Glutamatergic neuron (in vitro differentiated cells): ENCODE measurements around the gene MYL6. TPM values are rescaled to one million over a fixed set of nuclear protein-coding genes. Genes with fewer than 3 reads are reported as not detected.

Source experiments
- DNase-seq: peaks from one replicate; pipeline ENCODE4 v3.0.0; 2022
- H3K27ac Mint-ChIP-seq: one replicate; pipeline ENCODE4 v1.8.0; 2020; ENCODE audit warnings: mild to moderate bottlenecking, mixed read lengths, inconsistent platforms; ENCODE audit not compliant: unreplicated experiment
- H3K27me3 Mint-ChIP-seq: one replicate; pipeline ENCODE4 v1.8.0; 2020; ENCODE audit warnings: mild to moderate bottlenecking, moderate library complexity, mixed read lengths, inconsistent platforms; ENCODE audit not compliant: unreplicated experiment
- H3K36me3 Mint-ChIP-seq: one replicate; pipeline ENCODE4 v1.8.0; 2020; ENCODE audit warnings: mild to moderate bottlenecking, mixed read lengths, inconsistent platforms; ENCODE audit not compliant: unreplicated experiment
- H3K4me1 Mint-ChIP-seq: one replicate; pipeline ENCODE4 v1.8.0; 2020; ENCODE audit warnings: mild to moderate bottlenecking, low read depth, mixed read lengths, inconsistent platforms; ENCODE audit not compliant: unreplicated experiment
- H3K4me3 Mint-ChIP-seq: one replicate; pipeline ENCODE4 v1.8.0; 2020; ENCODE audit warnings: mild to moderate bottlenecking, mixed read lengths, inconsistent platforms; ENCODE audit not compliant: unreplicated experiment
- H3K9me3 Mint-ChIP-seq: one replicate; pipeline ENCODE4 v1.8.0; 2020; ENCODE audit warnings: mild to moderate bottlenecking, moderate library complexity, mixed read lengths, inconsistent platforms; ENCODE audit not compliant: unreplicated experiment
- CTCF ChIP-seq: fragments of 200-600 bp; sonication (generic); IDR thresholded peaks from one replicate; pipeline ENCODE4 v1.5.0; 2021; ENCODE audit not compliant: partially characterized antibody, unreplicated experiment
- total RNA-seq: library from RNA; stranded (reverse); fragmentation: NEBNext Ultra II Directional; extraction: Animal tissue kit (Norgen Biotek cat#: 25700); gene quantifications from one replicate; pipeline ENCODE4 v1.2.1, GENCODE V29; 2021; ENCODE audit not compliant: unreplicated experiment

MYL6 gene
- total RNA-seq, 1 donor from 2014 or later = 2,223 TPM

- no peak for DNase-seq
- Mint-ChIP-seq H3K4me3 (peak overlapping the region; percentile 95), H3K27ac (peak overlapping the region; percentile 60), H3K27me3 (peaks cover 41% of the 10 kb centered on the region), H3K4me1 (peaks cover 20% of the 10 kb centered on the region), H3K36me3 (peaks cover 5% of the 10 kb centered on the region), H3K9me3 (peaks cover 27% of the 10 kb centered on the region)
- TF ChIP-seq CTCF = no peak
These were observed 2.1 kb downstream of the MYL6 start for GRCh38 chr12:56160193-56160763.

DNA sequence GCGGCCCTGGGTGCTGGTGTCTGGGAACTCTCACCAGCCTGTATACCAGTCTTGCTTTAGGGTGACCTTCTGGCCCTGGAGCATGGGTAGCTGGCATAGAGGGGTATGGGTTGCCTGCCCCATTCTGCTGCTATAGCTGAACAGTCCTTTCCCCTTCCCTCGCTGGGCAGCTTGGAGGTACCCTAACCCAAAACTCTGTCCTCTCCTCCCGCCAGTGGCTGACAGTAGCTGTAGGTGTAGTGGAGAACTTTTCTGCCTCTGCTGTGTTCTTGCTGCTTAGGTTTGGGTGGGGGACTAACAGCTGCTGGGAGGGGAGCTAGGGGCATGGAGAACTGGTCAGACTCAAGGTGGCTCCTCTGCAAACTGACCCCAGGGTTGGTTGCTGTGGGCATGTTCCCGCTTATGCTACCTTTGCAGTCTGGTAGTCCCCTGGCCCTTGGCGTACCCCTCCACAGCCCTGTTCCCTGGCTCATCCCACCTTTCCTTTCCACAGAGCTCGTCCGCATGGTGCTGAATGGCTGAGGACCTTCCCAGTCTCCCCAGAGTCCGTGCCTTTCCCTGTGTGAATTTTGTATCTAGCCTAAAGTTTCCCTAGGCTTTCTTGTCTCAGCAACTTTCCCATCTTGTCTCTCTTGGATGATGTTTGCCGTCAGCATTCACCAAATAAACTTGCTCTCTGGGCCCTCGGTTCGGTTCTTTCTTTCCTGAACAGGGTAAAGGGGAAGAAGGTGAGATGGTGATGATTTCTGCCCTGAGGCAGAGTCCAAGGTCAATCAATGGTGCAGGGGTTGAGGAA, 2.9 kb downstream of the MYL6 start:
- H3K27ac Mint-ChIP-seq = peak overlapping the region; percentile 76
- peaks cover 37% of the 10 kb centered on the region for H3K27me3 Mint-ChIP-seq
- no peak for TF ChIP-seq CTCF
- H3K4me1 Mint-ChIP-seq = peaks cover 22% of the 10 kb centered on the region
- no peak for DNase-seq
- peaks cover 31% of the 10 kb centered on the region for H3K9me3 Mint-ChIP-seq
- H3K36me3 Mint-ChIP-seq = peaks cover 5% of the 10 kb centered on the region
- peak overlapping the region; percentile 95 for H3K4me3 Mint-ChIP-seq

DNA sequence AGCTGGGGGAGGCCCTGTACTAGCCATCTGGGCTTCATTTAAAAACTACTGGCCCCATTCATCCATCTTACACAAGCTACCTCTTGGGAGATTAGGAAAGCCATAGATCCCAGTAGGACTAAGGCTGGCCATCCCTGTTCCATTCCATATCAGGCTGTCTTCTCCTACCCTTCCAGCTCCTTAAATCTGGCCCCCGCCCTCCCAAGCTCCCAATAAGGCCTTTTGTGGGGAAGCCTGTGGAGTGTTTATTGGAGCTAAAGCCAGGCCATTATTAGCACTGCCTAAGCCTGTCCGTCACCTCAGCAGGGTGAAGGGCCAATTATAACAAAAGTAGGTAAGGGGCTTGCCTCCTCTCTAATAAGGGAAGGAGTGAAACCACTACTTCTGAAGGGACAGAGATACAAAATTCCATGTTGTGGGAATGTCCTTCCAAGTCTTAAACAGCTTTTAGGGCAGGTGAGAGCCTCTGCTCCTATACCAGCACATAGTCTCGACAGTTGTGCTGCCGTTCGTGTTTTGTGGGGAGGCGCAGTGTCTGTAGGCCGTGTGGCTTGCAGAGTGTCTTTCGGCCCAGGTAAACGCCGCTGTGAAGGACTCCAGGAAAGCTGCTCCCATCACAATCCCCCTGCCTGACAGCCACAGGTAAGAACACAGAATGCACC, 3.7 kb downstream of the MYL6 start:
- Mint-ChIP-seq H3K4me1 (peaks cover 22% of the 10 kb centered on the region), H3K27ac (peak overlapping the region; percentile 76), H3K9me3 (peaks cover 31% of the 10 kb centered on the region), H3K36me3 (peaks cover 5% of the 10 kb centered on the region), H3K27me3 (peaks cover 39% of the 10 kb centered on the region), H3K4me3 (peak overlapping the region; percentile 95)
- no peak for TF ChIP-seq CTCF
- DNase-seq = no peak

DNA sequence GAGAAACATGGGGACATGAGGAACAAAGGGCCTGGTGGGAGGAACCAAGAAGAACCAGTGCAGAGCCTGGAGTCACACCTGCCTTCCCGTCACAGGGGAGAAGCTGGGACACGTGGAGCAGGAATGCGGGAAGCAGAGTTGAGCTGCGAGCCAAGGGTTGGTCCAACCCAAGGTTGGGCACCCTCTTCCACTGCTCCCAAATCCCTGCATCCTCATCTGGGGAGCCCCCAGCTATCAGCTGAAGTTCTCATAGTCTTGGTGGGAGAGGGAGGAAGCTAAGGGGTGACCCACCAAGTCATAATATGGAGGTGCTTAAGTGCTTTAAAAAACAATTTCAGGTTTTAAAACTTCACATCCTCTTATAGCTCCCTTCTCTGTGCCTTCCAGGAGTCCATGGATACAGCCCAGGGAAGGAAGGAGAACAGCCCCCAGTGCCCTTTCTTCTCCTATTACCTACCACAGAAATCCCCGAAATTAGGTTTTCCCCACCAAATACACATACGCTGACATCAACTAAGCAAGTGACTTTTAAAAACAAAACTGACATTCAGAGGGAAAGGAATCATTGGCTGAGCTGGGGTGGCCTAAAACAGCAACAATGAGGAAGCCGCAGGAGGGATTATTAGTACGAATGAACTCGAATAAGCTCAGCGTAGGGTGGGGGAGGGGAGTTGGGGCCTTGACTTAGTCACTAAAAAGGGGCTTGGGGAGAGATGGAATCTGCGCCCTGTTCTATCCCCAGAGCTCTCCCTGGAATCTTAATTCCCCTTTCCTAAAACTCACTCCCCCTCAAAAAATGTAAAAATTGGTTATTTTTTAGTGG, 4.5 kb downstream of the MYL6 start:
- Mint-ChIP-seq H3K36me3 (peaks cover 9% of the 10 kb centered on the region), H3K27me3 (peaks cover 30% of the 10 kb centered on the region), H3K4me1 (peaks cover 19% of the 10 kb centered on the region), H3K4me3 (no peak overlapping the region), H3K27ac (peak overlapping the region; percentile 13), H3K9me3 (peaks cover 27% of the 10 kb centered on the region)
- DNase-seq = no peak
- TF ChIP-seq CTCF = no peak
